Aorta (tissue), 5 donors: ENCODE data around the gene TBKBP1. TPM values are rescaled to one million over a fixed set of nuclear protein-coding genes. Genes with fewer than 3 reads are reported as not detected.

ENCODE experiments used
- ATAC-seq: fragments of 200-7000 bp; cut with Tn5 transposase; one replicate; pipeline ENCODE4 v1.9.1; 2022; ENCODE audit warnings: moderate library complexity; ENCODE audit not compliant: low FRiP score
- DNase-seq, 2 donors: peaks; one replicate each; pipeline ENCODE4 v3.0.0-alpha.2; 2020
- H3K27ac ChIP-seq, 2 donors: one replicate each; pipeline ENCODE4 v1.5.1; 2013; ENCODE audit warnings: low read length in 2 of 2, mild to moderate bottlenecking in 2 of 2, moderate library complexity in 2 of 2, control low read depth in 1 of 2, inconsistent platforms in 1 of 2, low read depth in 1 of 2
- H3K27me3 ChIP-seq, 2 donors: one replicate each; pipeline ENCODE4 v1.6.1; 2013; ENCODE audit warnings: control low read depth in 1 of 2, low read length in 1 of 2, mild to moderate bottlenecking in 1 of 2, moderate library complexity in 1 of 2; ENCODE audit not compliant: insufficient read depth in 2 of 2, control insufficient read depth in 1 of 2
- H3K36me3 ChIP-seq, 2 donors: one replicate each; pipeline ENCODE4 v1.6.1; 2013; ENCODE audit warnings: control low read depth in 1 of 2, low read length in 1 of 2, mild to moderate bottlenecking in 1 of 2; ENCODE audit not compliant: insufficient read depth in 2 of 2, control insufficient read depth in 1 of 2
- H3K4me1 ChIP-seq, 2 donors: one replicate each; pipeline ENCODE4 v1.6.1; 2013; ENCODE audit warnings: low read length in 2 of 2, control low read depth in 1 of 2, mild to moderate bottlenecking in 1 of 2, moderate library complexity in 1 of 2; ENCODE audit not compliant: insufficient read depth in 2 of 2, control insufficient read depth in 1 of 2
- H3K4me3 ChIP-seq, 2 donors: one replicate each; pipeline ENCODE4 v1.5.1; 2013; ENCODE audit warnings: low read length in 2 of 2, control low read depth in 1 of 2, mild to moderate bottlenecking in 1 of 2
- H3K9me3 ChIP-seq: one replicate; pipeline ENCODE4 v1.6.1; 2013; ENCODE audit warnings: mild to moderate bottlenecking, low read length; ENCODE audit not compliant: control insufficient read depth
- WGBS, 2 donors: extraction: QIAGEN DNeasy Blood & Tissue Kit; methylation state at CpG; one replicate each; pipeline ENCODE4 v1.1.7; 2013; 5-methylcytosine and 5-hydroxymethylcytosine counted together
- intact Hi-C, 2 donors: fragments of 100-400 bp; cut with DNase I; formaldehyde crosslinking; loops; one replicate each; pipeline versions ENCODE4 v1.14.2 to v1.15.0; 2022
- polyA plus RNA-seq, 2 donors: library from polyadenylated mRNA; stranded (reverse); fragments of 200-250 nt; gene quantifications; one replicate each; pipeline ENCODE4 v1.2.3, GENCODE V29; 2013
- total RNA-seq, 2 donors: library from RNA; stranded (reverse); fragmentation: NEBNext Ultra II Directional; extraction: Animal tissue kit (Norgen Biotek cat#: 25700); gene quantifications; one replicate each; pipeline ENCODE4 v1.2.1, GENCODE V29; 2021
- donor health status: healthy with polysubstance abuse.
- donor health status: Bipolar disorder and iron deficiency.
- donor health status: DM: no; HTN: no; CAD: no.
- donor health status: DM: no; HTN: no; CAD: no.
- donor health status: DM: yes; HTN: yes; CAD: no.

The TBKBP1 gene
- total and polyA plus RNA-seq, 4 donors = 9.3 to 20.2 (median 14.7) TPM

- H3K27me3 ChIP-seq = peaks cover 0 to 1% of the 10 kb centered on the region in 2 donors
- no peaks in the 10 kb centered on the region for H3K36me3 ChIP-seq
- DNase-seq (peak; percentile 27 to 57), ATAC-seq (no peak)
- H3K4me3 ChIP-seq = no peak overlapping the region
- WGBS, 2 donors = 89 to 91% methylated on average over 4 of the region's 4 CpGs
- H3K4me1 ChIP-seq = no peaks in the 10 kb centered on the region
- no peak overlapping the region for H3K27ac ChIP-seq
- H3K9me3 ChIP-seq = no peaks in the 10 kb centered on the region
- intact Hi-C loops = no loop called here
These were observed 36.7 kb downstream of the TBKBP1 start for GRCh38 chr17:47730681-47731080.

DNA sequence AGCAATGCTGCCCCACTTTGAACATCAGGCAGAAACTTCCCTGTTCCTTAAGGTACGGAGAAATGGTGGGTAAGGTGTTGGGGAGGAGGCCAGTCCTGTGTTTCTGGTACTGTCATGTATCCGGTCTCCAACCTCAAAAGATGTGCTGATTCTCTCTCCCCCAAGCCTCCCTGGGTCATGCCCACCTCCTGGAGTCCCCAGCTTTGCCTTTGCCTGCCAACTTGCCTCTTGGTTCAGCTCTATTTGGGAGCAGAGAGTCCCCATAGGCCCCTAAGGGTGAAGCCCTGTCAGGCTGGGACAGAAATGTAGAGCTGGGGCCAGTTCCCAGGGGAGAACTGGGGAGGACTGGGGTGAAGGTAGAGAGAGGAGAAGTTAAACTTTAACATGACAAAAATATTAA, 37.4 kb downstream of the TBKBP1 start:
- intact Hi-C loops = no loop called here
- Histone ChIP-seq H3K27ac (no peak overlapping the region), H3K4me1 (no peaks in the 10 kb centered on the region), H3K27me3 (peaks cover 0 to 1% of the 10 kb centered on the region in 2 donors), H3K9me3 (no peaks in the 10 kb centered on the region), H3K4me3 (no peak overlapping the region), H3K36me3 (no peaks in the 10 kb centered on the region)
- no peak for ATAC-seq
- 81 to 84% methylated on average over 2 of the region's 2 CpGs for WGBS, 2 donors
- DNase-seq = peak; percentile 6 to 15

DNA sequence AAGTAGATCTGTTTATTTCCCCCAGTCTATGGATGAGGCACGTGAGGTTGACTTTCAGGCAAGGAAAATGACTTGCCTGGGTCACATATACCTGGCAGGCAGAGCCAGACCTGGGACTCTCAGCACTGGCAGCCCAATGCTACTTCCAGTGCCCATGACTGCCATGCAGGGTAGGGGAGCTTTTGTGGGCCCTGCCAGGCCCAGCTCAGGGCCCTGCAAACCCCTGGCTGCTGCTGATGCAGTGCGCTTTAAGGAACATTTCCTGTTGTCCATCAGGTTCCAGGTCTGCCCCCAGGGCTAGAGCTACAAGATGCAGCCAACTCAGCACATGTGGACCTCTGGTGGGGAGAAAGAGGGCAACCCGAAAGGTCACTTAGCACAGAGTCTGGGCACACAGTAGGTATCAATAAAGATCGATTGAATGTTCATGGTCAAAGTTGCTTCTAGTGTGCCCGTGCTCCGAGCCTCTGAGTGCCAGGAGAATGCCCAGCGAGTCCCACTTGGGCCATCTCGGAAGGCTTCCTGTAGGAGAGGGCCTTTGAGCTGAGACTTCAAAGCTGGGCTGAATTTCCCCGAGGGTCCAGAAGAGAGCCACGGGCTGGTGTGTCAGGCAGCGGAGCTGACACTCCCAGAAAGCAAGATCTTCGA, 38.6 kb downstream of the TBKBP1 start:
- Histone ChIP-seq H3K27ac (no peak overlapping the region), H3K4me3 (no peak overlapping the region), H3K9me3 (no peaks in the 10 kb centered on the region), H3K27me3 (peaks cover 0 to 1% of the 10 kb centered on the region in 2 donors), H3K4me1 (no peaks in the 10 kb centered on the region), H3K36me3 (no peaks in the 10 kb centered on the region)
- ATAC-seq (no peak), DNase-seq (peak; percentile 21 to 51)
- intact Hi-C loops = no loop called here
- WGBS, 2 donors = 43 to 45% methylated on average over 11 to 12 of the region's 12 CpGs

DNA sequence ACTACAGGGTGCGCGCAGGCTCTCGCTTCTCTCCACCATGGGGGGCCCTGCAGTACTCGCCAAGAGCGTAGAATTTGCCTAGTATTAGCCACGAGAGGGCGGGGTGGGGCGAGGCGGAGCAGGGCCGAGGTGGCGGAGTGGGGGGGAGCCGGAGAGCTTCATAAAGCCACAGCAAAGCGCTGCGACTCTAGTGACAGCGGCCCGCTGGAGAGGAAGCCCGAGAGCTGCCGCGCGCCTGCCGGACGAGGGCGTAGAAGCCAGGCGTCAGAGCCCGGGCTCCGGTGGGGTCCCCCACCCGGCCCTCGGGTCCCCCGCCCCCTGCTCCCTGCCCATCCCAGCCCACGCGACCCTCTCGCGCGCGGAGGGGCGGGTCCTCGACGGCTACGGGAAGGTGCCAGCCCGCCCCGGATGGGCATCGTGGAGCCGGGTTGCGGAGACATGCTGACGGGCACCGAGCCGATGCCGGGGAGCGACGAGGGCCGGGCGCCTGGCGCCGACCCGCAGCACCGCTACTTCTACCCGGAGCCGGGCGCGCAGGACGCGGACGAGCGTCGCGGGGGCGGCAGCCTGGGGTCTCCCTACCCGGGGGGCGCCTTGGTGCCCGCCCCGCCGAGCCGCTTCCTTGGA, 39.2 kb downstream of the TBKBP1 start, which contains the start of gene TBX21:
Gene TBX21 (plus strand): TSS at position 190 of the 627 bp plus-strand sequence. CDS start 219 bp downstream, at position 409.
- H3K36me3 ChIP-seq = no peaks in the 10 kb centered on the region
- peak; percentile 77 to 86 for DNase-seq
- 1% methylated on average over 57 to 73 of the region's 73 CpGs for WGBS, 2 donors
- H3K9me3 ChIP-seq = no peaks in the 10 kb centered on the region
- intact Hi-C loops = no loop called here
- H3K4me1 ChIP-seq = no peaks in the 10 kb centered on the region
- H3K4me3 ChIP-seq = peak within 1 kb of the TSS; percentile 2 to 35
- peaks cover 0 to 1% of the 10 kb centered on the region in 2 donors for H3K27me3 ChIP-seq
- H3K27ac ChIP-seq = no peak within 1 kb of the TSS
- ATAC-seq = peak; percentile 59

DNA sequence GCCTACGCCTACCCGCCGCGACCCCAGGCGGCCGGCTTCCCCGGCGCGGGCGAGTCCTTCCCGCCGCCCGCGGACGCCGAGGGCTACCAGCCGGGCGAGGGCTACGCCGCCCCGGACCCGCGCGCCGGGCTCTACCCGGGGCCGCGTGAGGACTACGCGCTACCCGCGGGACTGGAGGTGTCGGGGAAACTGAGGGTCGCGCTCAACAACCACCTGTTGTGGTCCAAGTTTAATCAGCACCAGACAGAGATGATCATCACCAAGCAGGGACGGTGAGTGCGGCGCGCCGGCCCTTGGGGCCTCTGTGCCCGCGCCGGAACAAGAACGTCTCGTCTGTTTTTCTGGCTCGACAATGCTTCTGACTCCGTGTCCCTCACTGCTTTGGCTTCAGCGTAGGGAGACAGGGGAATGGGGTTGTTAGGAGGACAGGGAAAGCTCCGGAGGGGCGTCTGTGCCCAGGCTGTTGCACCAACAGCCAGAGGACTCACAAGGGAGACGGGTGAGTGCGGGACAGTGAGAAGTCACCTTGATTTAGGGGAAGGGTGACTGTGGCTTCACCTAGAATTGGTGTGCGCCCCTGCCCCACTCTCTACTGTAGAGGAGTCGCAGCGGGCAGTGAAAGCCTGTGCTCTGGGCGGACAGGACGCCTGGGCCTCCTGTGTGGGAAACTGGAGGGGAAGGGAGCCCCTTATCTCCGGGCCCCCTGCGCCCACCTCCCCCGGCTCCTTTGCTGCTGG, 39.9 kb downstream of the TBKBP1 start:
- intact Hi-C loops = no loop called here
- no peak for ATAC-seq
- 7% methylated on average over 59 to 60 of the region's 60 CpGs for WGBS, 2 donors

DNA sequence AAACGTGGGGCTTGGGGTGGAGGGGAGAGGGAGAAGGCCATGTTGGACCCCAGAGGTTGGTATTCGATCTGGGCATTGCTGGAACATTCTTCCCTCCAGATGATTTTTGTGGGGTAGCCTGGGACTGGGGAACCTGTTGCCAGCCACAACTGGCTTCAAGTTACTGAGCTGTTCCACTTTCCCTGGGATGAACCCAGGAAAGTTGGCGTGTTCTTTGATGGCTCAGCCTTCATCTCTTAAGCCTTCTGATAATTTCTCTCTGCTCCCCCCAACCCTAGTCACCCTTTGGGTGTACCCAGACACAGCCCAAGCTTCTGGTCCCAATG, 41.1 kb downstream of the TBKBP1 start:
- intact Hi-C loops = no loop called here
- H3K9me3 ChIP-seq = no peaks in the 10 kb centered on the region
- no peak for ATAC-seq
- DNase-seq = no peak
- no peaks in the 10 kb centered on the region for H3K36me3 ChIP-seq
- no peak overlapping the region for H3K4me3 ChIP-seq
- WGBS, 2 donors = 80 to 81% methylated on average over 3 of the region's 3 CpGs
- H3K4me1 ChIP-seq = no peaks in the 10 kb centered on the region
- no peak overlapping the region for H3K27ac ChIP-seq
- peaks cover 0 to 1% of the 10 kb centered on the region in 2 donors for H3K27me3 ChIP-seq

More for the DNA sequence above, 39.9 kb downstream of the TBKBP1 start:
- Histone ChIP-seq H3K9me3 (no peaks in the 10 kb centered on the region), H3K4me3 (peak overlapping the region in 1 of 2 donors; percentile 2), H3K4me1 (no peaks in the 10 kb centered on the region), H3K27me3 (peaks cover 0 to 1% of the 10 kb centered on the region in 2 donors), H3K36me3 (no peaks in the 10 kb centered on the region), H3K27ac (no peak overlapping the region)
- peak; percentile 42 to 74 for DNase-seq

DNA sequence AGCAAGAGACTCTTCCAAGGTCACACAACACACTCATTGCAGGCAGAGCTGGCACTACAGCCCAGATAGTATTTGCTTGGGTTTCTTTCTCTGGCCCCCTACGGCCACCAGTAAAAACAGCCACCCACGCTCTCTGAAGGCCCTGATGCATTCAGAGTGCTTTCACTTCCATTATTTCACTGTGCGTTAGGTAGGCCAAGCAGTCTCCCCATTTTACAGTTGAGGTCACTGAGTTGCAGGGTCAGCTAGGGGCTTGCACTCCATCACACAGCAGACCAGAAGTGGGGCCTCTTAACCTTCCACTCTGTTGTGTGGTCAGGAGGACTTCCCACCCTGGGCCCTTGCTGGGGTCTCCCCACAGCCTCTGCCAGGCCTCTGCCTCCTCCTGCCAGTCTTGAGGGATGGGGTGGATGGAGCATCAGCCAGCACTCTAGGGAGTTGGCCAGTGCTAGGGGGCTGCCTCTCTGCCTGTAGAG, 41.6 kb downstream of the TBKBP1 start:
- DNase-seq = peak; percentile 16 to 36
- intact Hi-C loops = no loop called here

DNA sequence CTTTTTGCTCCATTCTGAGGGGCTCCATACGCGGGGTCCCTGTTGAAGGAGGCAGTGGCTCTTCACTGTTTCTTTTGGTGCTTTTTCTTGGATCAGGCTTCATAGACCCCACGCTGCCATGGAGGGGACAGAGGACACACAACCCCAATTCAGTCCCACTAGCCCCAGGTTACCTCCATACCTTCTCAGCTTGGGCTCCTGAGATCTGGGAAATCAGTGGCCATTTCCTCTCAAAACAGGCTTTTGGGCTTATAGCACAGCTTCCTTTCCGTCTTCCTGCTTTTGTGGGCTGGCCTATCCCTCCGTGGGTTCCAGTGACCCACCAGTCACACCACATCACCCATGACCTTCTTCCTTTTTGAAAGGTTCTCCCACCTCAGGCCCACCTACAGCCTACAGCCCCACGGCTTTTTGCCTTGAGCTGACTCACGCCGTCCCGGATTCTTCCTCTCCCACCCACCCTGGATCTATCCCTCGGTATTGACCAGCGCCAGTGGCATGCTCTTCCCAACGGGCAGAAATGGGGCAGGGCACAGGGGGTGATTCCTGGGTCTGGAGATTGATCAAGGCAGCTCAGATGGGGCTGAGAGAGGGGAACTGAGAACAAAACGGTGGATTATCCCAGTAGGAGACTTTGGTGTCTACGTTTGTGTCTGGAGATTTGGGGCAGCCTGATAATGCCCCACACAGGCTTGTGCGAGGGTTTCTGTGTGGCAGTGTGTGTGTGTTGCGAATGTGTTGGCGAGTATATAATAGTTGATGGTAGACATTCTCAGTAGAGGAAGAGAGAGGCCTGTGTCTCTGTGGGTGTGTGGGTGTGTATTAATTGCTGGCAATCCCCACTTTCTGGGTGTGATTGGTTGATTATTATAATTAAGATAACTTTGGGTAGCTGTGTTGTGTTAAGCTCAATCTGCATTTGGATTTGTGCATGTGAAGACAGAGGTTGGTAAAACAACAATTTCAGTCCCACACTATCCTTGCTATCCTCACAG, 42.8 kb downstream of the TBKBP1 start:
- Histone ChIP-seq H3K4me1 (no peaks in the 10 kb centered on the region), H3K36me3 (no peaks in the 10 kb centered on the region), H3K27me3 (peaks cover 0 to 1% of the 10 kb centered on the region in 2 donors), H3K27ac (no peak overlapping the region), H3K4me3 (no peak overlapping the region), H3K9me3 (no peaks in the 10 kb centered on the region)
- peak in 1 of 2 donors; percentile 53 for DNase-seq
- ATAC-seq = no peak
- 78 to 82% methylated on average over 17 of the region's 17 CpGs for WGBS, 2 donors
- intact Hi-C loops = no loop called here

More for the DNA sequence above, 41.6 kb downstream of the TBKBP1 start:
- WGBS, 2 donors = 91 to 95% methylated on average over 3 of the region's 3 CpGs
- Histone ChIP-seq H3K9me3 (no peaks in the 10 kb centered on the region), H3K4me1 (no peaks in the 10 kb centered on the region), H3K4me3 (no peak overlapping the region), H3K36me3 (no peaks in the 10 kb centered on the region), H3K27ac (no peak overlapping the region), H3K27me3 (peaks cover 0 to 1% of the 10 kb centered on the region in 2 donors)
- ATAC-seq = no peak
